GM18951 (cell line): ENCODE measurements around the gene ASAH2.

Source experiments
- POLR2A ChIP-seq: IDR thresholded peaks from 4 replicates; pipeline ENCODE4 v1.6.1; 2011; ENCODE audit warnings: mild to moderate bottlenecking; ENCODE audit not compliant: insufficient read length, insufficient read depth; ENCODE audit errors: extremely low read depth
- in situ Hi-C: fragments of 300-500 bp; cut with MboI; formaldehyde crosslinking; loops from one replicate; pipeline ENCODE4 v1.12.0; 2022; ENCODE audit warnings: low sequenced_read_pairs, mixed read lengths, inconsistent platforms; ENCODE audit not compliant: unreplicated experiment

Gene ASAH2

GRCh38 chr10:50251394-50251793, at the start of gene ASAH2:
Gene ASAH2, minus strand, starts transcription at chr10:50251516. Its CDS starts 2,906 bp downstream, at chr10:50248610.
- in situ Hi-C loops = no loop called here
- TF ChIP-seq POLR2A = no peak

DNA sequence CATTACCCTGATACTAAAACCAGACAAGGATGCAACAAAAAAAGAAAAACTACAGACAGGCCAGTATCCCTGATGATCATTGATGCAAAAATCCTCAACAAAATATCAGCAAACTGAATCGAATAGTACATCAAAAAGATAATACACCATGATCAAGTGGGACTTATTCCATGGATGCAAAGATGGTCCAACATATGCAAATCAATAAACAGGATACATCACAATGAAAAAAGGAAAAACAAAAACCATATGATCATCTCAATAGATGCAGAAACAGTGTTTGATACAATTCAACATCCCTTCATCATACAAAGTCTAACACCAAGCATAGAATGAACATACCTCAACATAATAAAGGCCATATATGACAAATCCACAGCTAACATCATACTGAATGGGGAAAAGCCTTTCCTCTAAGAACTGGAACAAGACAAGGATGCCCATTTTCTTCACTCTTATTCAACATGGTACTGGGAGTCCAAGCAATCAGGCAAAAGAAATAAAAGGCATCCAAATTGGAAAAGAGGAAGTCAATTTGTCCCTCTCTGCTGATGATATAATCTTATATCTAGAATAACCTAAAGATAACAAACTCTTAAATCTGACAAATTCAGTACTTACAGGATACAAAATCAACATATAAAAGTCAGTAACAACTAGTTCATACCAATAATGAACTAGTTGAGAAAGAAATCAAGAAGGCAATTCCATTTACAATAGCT, 48.8 kb upstream of the ASAH2 start:
- in situ Hi-C loops = no loop called here

GRCh38 chr10:50295367-50295766, 44.1 kb upstream of the ASAH2 start:
- in situ Hi-C loops = no loop called here
- TF ChIP-seq POLR2A = no peak

More for the DNA sequence above, 48.8 kb upstream of the ASAH2 start:
- TF ChIP-seq POLR2A = no peak

GRCh38 chr10:50294582-50294981, 43.3 kb upstream of the ASAH2 start:
- in situ Hi-C loops = no loop called here
- no peak for TF ChIP-seq POLR2A

DNA sequence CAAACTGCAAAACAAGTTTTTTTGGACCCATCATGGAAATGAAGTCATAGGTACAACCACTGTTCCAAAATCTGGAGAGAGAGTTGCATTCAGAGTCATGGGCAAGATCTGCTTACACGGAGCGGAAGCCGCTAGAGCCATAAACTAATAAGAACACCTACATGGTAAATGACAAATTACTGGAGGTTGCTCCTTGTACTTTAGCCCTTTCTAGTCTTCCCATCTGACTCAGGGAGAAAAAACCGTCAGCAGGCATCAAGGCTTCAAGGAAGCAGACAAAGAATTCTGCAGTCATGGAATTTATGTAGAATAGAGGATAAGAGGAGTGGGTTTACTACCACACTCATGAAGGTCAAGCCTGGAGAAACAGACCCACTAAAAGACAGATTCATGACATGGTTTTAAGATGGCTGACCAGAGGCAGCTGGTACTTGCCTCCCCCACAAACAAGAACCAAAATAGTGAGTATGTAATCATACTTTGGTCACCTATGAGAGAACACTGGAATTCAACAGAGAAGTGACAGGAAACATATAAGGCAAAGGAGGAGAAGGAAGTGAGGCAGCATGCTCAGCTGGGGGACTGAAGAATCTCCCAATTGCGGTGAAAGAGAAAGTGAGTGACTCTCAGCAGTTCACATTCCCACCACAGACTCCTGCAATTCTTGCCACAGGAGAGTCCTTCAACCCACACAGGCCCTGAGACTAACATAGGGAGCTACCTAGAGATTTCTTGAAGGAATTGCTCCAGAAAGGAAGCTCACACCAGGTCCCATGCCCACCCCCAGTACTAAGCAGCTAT, 42.4 kb upstream of the ASAH2 start:
- TF ChIP-seq POLR2A = no peak
- in situ Hi-C loops = no loop called here

DNA sequence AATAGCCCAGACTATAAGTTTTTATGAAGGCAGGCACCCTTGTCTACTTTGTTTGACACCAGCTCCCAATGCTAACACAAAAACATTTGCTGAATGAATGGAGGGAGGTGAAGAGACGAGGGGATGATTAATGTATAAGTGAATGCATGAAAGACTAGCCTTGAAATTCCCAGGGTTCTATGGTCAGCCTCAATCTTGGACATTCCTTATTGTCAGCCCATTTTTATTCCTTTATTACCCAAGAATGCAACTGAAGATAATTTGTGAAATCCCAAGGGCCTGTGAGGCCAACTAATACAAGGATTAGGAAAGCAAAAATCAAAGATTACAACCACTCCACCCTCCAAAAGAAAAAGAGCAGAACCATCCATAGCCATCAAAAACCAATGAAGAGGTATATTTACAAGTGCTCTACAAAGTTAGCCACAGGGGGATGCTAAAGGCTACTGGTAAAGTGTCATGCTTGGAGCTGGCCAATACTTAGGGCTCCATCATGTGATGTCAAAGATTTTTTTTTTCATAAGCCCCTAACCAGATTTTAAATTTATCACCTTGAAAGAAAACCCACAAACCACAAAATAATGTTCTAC, 40.0 kb upstream of the ASAH2 start:
- no peak for TF ChIP-seq POLR2A
- in situ Hi-C loops = no loop called here

- in situ Hi-C loops = no loop called here
- no peak for TF ChIP-seq POLR2A
Measured at GRCh38 chr10:50289196-50289595, 37.9 kb upstream of the ASAH2 start.

DNA sequence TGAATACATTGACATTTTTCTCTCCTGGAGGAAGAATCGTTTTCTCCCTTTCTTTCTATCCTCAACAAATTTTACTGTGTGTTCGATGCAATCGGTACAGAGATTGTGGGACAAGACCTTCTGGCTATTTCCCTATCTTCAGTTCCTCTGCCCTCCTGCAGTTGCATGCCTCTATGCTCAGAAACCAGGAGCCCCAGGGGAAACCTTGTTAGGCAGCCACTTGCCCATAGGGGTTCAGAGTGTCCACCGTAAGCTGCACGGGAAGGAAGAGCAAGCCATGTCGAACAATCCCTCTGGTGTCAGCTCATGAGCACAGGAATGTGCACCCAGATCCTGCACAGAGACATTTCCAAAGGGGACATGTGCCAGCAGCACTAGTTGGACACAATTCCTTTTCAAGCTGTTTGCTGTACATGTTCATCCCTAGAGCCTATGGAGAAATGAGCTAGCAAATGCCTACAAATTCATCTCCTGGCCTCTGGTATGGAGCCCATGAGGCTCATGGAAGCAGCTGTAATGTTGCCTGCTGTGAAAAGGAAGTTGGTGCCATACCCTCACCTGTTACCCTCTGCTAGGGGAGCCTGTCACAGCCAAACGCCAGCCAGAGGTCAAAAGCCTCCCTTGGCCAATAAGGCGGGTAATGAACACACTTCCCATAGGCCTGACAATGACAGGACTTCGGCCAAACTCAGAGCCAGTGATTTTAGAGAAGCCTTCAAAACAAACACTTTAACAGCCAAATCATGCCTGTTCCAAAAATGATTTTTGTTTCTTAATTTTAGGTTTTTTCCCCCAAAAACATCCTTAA, 35.9 kb upstream of the ASAH2 start:
- in situ Hi-C loops = no loop called here

GRCh38 chr10:50286517-50286916, 35.2 kb upstream of the ASAH2 start:
- TF ChIP-seq POLR2A = no peak
- in situ Hi-C loops = no loop called here

More for the DNA sequence above, 35.9 kb upstream of the ASAH2 start:
- no peak for TF ChIP-seq POLR2A

DNA sequence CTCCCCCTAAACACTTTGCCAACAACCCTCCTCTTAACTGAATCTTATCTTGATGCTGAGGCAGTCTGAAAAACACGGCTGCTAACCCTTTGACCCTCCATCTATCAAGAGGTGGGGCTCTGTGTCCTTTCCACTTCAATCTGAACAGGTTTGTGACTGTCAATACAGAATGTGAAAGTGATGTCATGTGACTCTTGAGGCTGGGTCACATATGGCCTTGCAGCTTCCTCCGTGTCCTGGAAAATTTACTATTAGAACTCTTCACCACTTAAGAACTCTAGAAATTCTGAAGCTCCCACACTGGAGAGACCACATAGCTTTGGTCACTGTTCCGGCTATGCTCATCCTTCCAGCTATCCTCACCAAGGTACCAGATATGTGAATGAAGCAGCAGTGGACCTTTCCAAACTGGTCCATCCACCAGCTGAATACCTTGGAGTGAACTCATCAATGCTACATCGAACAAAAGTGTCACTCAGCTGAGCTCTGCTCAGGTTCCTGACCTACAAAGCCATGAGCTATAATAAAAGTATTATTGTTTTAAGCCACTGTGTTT, 30.7 kb upstream of the ASAH2 start:
- in situ Hi-C loops = no loop called here
- no peak for TF ChIP-seq POLR2A

GRCh38 chr10:50281210-50281966, 30.1 kb upstream of the ASAH2 start:
- in situ Hi-C loops = no loop called here
- TF ChIP-seq POLR2A = no peak

- in situ Hi-C loops = no loop called here
- TF ChIP-seq POLR2A = no peak
Measured at GRCh38 chr10:50280049-50280841, 28.9 kb upstream of the ASAH2 start.

- TF ChIP-seq POLR2A = no peak
- in situ Hi-C loops = no loop called here
Measured at GRCh38 chr10:50279489-50279888, 28.2 kb upstream of the ASAH2 start.
